T-cell (primary cell): ENCODE results near the gene YIPF5. TPM values are rescaled to one million over a fixed set of nuclear protein-coding genes. Genes with fewer than 3 reads are reported as not detected.

Experiments
- ATAC-seq, 4 experiments: fragments of 200-7000 bp in 3 of 4; fragments of 150-1000 bp in 1 of 4; cut with Tn5 transposase; replicated peaks in 1 of 4; 1 replicate in 3 of 4; 2 replicates in 1 of 4; pipeline ENCODE4 v1.10.0; 2021; ENCODE audit warnings: moderate library complexity in 3 of 4, mild to moderate bottlenecking in 2 of 4, moderate number of reproducible peaks in 1 of 4
- CTCF ChIA-PET, 2 donors: fragments of 300-600 bp; sonication (Branson Sonifier 250); formaldehyde crosslinking; loops; one replicate each; lab custom pipeline; 2022; ENCODE audit warnings: antibody characterized with exemption in 2 of 2; lab: Charles Lee
- POLR2A ChIA-PET, 2 donors: fragments of 300-600 bp; sonication (Branson Sonifier 250); formaldehyde crosslinking; loops; one replicate each; lab custom pipeline; 2022; ENCODE audit warnings: antibody characterized with exemption in 2 of 2; lab: Charles Lee
- DNase-seq, 35 experiments: peaks; one replicate each; pipeline versions ENCODE4 v3.0.0 to v3.0.0-alpha.2; 2013 to 2023
- H3K27ac ChIP-seq: one replicate; pipeline ENCODE4 v1.5.1; 2013; ENCODE audit warnings: low read length
- H3K27me3 ChIP-seq, 2 experiments: replicated peaks in 1 of 2; 1 replicate in 1 of 2; 2 replicates in 1 of 2; pipeline versions ENCODE4 v1.6.1 to v1.7.0; 2013; ENCODE audit warnings: low read length in 1 of 2, mixed read lengths in 1 of 2; ENCODE audit not compliant: control insufficient read depth in 2 of 2, insufficient read depth in 2 of 2; ENCODE audit errors: extremely low read depth in 1 of 2
- H3K36me3 ChIP-seq, 2 donors: 1 replicate in 1 of 2; 2 replicates in 1 of 2; pipeline versions ENCODE4 v1.6.1 to v1.7.0; 2013; ENCODE audit warnings: low read length in 1 of 2; ENCODE audit not compliant: control insufficient read depth in 2 of 2, insufficient read depth in 1 of 2; ENCODE audit errors: extremely low read depth in 1 of 2
- H3K4me1 ChIP-seq, 2 experiments: 1 replicate in 1 of 2; 2 replicates in 1 of 2; pipeline versions ENCODE4 v1.6.1 to v1.7.0; 2013; ENCODE audit warnings: low read length in 2 of 2, mixed read lengths in 1 of 2; ENCODE audit not compliant: insufficient read depth in 2 of 2, control insufficient read depth in 1 of 2; ENCODE audit errors: extremely low read depth in 1 of 2
- H3K4me3 ChIP-seq, 2 donors: 1 replicate in 1 of 2; 2 replicates in 1 of 2; pipeline versions ENCODE4 v1.5.1 to v1.7.0; 2013; ENCODE audit warnings: mild to moderate bottlenecking in 2 of 2, low read length in 1 of 2, moderate library complexity in 1 of 2; ENCODE audit not compliant: control insufficient read depth in 1 of 2; ENCODE audit errors: extremely low read depth in 1 of 2
- H3K9me3 ChIP-seq: 2 replicates; pipeline ENCODE4 v1.7.0; 2013
- H3K27ac Mint-ChIP-seq, 2 donors: one replicate each; pipeline ENCODE4 v1.8.0; 2020 to 2021; ENCODE audit warnings: mild to moderate bottlenecking in 2 of 2, mixed read lengths in 2 of 2
- H3K27me3 Mint-ChIP-seq, 2 donors: one replicate each; pipeline ENCODE4 v1.8.0; 2021 to 2022; ENCODE audit warnings: mixed read lengths in 2 of 2
- H3K36me3 Mint-ChIP-seq: one replicate; pipeline ENCODE4 v1.8.0; 2021; ENCODE audit warnings: mixed read lengths
- H3K4me1 Mint-ChIP-seq, 3 donors: one replicate each; pipeline ENCODE4 v1.8.0; 2020 to 2022; ENCODE audit warnings: mixed read lengths in 3 of 3, mild to moderate bottlenecking in 1 of 3
- H3K4me3 Mint-ChIP-seq, 3 donors: one replicate each; pipeline ENCODE4 v1.8.0; 2020 to 2022; ENCODE audit warnings: mild to moderate bottlenecking in 3 of 3, mixed read lengths in 3 of 3, moderate library complexity in 3 of 3
- H3K9me3 Mint-ChIP-seq, 3 donors: one replicate each; pipeline ENCODE4 v1.8.0; 2020 to 2022; ENCODE audit warnings: mixed read lengths in 3 of 3
- WGBS: methylation state at CpG from one replicate; pipeline ENCODE4 v1.1.5; 2013; ENCODE audit warnings: missing lambda C conversion rate; ENCODE audit not compliant: insufficient coverage; 5-methylcytosine and 5-hydroxymethylcytosine counted together
- total RNA-seq, 35 experiments: library from RNA in 6 of 35; stranded (reverse) in 6 of 35; fragments of 120-200 nt in 1 of 35; gene quantifications; one replicate each; pipeline versions ENCODE4 v1.2.1 to v1.2.4 and lab custom pipeline; 2013 to 2026

Gene YIPF5
- total RNA-seq, 5 donors from 2014 or later (not counting 1 experiment from before 2014, with no cell fraction given), result 32.8 to 47.1 (median 41.2) TPM

DNA sequence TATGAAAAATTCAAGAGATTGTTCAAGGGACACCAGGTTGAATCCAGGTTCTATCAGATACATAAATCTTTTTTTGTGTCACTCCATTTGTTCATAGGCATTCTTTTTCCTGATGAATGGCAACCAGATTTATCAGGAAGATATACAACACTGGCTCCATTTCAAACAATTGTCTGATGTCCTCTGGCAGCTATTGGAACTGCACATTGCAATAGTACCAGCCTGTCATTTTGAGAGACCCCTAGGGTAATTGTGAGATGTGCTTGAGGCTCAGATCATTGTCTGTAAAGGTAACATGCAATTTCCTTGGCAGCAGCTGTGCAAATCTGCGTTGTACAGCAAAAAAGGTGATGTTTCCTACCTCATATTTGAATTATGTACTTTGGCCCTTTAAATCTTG lies 26.2 kb upstream of the YIPF5 start:
- no peak for ATAC-seq
- H3K9me3 Mint-ChIP-seq, result no peaks in the 10 kb centered on the region
- no peaks in the 10 kb centered on the region for H3K4me1 Mint-ChIP-seq
- H3K4me3 ChIP-seq, result no peak overlapping the region
- ChIA-PET CTCF (interaction anchor here in 1 of 2 donors (2.2 kb wide), 1 partner anchor 9 kb away, joined by 6 read pairs; no protein-coding TSS in a partner anchor), POLR2A (interaction anchor here in 1 of 2 donors (0.6 kb wide), 1 partner anchor 1933 kb away, joined by 3 read pairs; no protein-coding TSS in a partner anchor)
- H3K27ac Mint-ChIP-seq, result no peak overlapping the region
- WGBS, result no CpG with 5 or more reads among the region's 1 CpG
- no peaks in the 10 kb centered on the region for H3K36me3 Mint-ChIP-seq
- H3K27me3 ChIP-seq, result peaks cover 0 to 3% of the 10 kb centered on the region in 2 experiments
- peaks cover 4% of the 10 kb centered on the region in 2 experiments for H3K4me1 ChIP-seq
- H3K9me3 ChIP-seq, result no peaks in the 10 kb centered on the region
- peaks cover 8 to 9% of the 10 kb centered on the region in 2 donors for H3K27me3 Mint-ChIP-seq
- H3K36me3 ChIP-seq, result no peaks in the 10 kb centered on the region
- no peak overlapping the region for H3K27ac ChIP-seq
- no peak for DNase-seq
- no peak overlapping the region for H3K4me3 Mint-ChIP-seq

- Mint-ChIP-seq H3K36me3 (no peaks in the 10 kb centered on the region), H3K9me3 (no peaks in the 10 kb centered on the region), H3K4me1 (no peaks in the 10 kb centered on the region), H3K27ac (no peak overlapping the region), H3K27me3 (peaks cover 0 to 2% of the 10 kb centered on the region in 2 donors), H3K4me3 (no peak overlapping the region)
- peaks cover 14 to 15% of the 10 kb centered on the region in 2 experiments for H3K4me1 ChIP-seq
- DNase-seq (no peak), ATAC-seq (no peak)
- no CpG with 5 or more reads among the region's 4 CpGs for WGBS
- no peaks in the 10 kb centered on the region for H3K9me3 ChIP-seq
- ChIA-PET CTCF (interaction anchor here in 1 of 2 donors (1.0 to 2.2 kb wide), 2 partner anchors 7 to 8 kb away, joined by 4 to 6 read pairs; no protein-coding TSS in a partner anchor), POLR2A (no interaction called here)
- H3K27me3 ChIP-seq, result no peaks in the 10 kb centered on the region
- H3K27ac ChIP-seq, result no peak overlapping the region
- H3K36me3 ChIP-seq, result no peaks in the 10 kb centered on the region
- no peak overlapping the region for H3K4me3 ChIP-seq
Measured at GRCh38 chr5:144195448-144195847, 25.0 kb upstream of the YIPF5 start.

DNA sequence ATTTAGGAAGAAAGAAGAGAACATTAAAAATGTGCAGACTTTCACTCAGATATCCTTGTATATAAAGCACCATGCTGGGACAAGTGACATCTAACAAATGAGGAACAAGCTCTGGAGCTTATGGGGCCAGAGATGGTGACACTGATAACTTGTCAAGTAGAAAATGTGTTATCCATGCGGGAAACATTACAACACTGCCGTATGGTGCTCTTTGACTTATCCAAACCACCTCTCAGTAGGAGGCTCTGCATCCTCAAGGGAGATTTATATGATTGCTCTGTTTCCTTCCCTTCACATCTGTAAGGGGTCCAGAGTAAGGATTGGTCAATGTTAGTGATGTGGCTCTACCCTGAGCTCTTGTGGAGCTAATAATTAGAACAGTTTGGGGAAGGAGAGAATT lies 23.7 kb upstream of the YIPF5 start:
- Histone ChIP-seq H3K27ac (no peak overlapping the region), H3K36me3 (no peaks in the 10 kb centered on the region), H3K9me3 (no peaks in the 10 kb centered on the region), H3K4me3 (no peak overlapping the region), H3K27me3 (no peaks in the 10 kb centered on the region), H3K4me1 (peaks cover 25 to 26% of the 10 kb centered on the region in 2 experiments)
- Mint-ChIP-seq H3K4me3 (no peak overlapping the region), H3K27ac (no peak overlapping the region), H3K4me1 (peaks cover 0 to 2% (median under 1%) of the 10 kb centered on the region in 3 donors), H3K36me3 (no peaks in the 10 kb centered on the region), H3K27me3 (peaks cover 0 to 1% of the 10 kb centered on the region in 2 donors), H3K9me3 (no peaks in the 10 kb centered on the region)
- ChIA-PET CTCF (interaction anchor here in 1 of 2 donors (0.9 to 3.7 kb wide), 4 partner anchors 9 to 541 kb away, joined by 3 to 40 read pairs (median 10); partner anchors contain the start of genes KCTD16 and YIPF5), POLR2A (interaction anchor here in 1 of 2 donors (0.5 to 1.1 kb wide), 2 partner anchors 24 to 1216 kb away, joined by 4 to 6 read pairs; partner anchors contain the start of genes KCTD16 and YIPF5)
- ATAC-seq (no peak), DNase-seq (no peak)
- WGBS, result no CpG with 5 or more reads among the region's 2 CpGs

GRCh38 chr5:144192661-144193060 lies 22.2 kb upstream of the YIPF5 start:
- H3K4me1 ChIP-seq, result peaks cover 39 to 40% of the 10 kb centered on the region in 2 experiments
- H3K27me3 Mint-ChIP-seq, result no peaks in the 10 kb centered on the region
- H3K27me3 ChIP-seq, result no peaks in the 10 kb centered on the region
- ATAC-seq (no peak), DNase-seq (no peak)
- no peaks in the 10 kb centered on the region for H3K9me3 Mint-ChIP-seq
- no peak overlapping the region for H3K27ac Mint-ChIP-seq
- peaks cover 0 to 17% (median 15%) of the 10 kb centered on the region in 3 donors for H3K4me1 Mint-ChIP-seq
- H3K9me3 ChIP-seq, result no peaks in the 10 kb centered on the region
- H3K4me3 ChIP-seq, result no peak overlapping the region
- H3K36me3 Mint-ChIP-seq, result no peaks in the 10 kb centered on the region
- peak overlapping the region; percentile 76 for H3K27ac ChIP-seq
- POLR2A ChIA-PET, result interaction anchor here (0.7 to 1.1 kb wide), 4 partner anchors 9 to 789 kb away, joined by 3 to 6 read pairs (median 3); partner anchors contain the start of genes KCTD16 (in 1 of the 2), NR3C1 (in 1 of the 2) and YIPF5 (in 1 of the 2)
- H3K36me3 ChIP-seq, result no peaks in the 10 kb centered on the region
- H3K4me3 Mint-ChIP-seq, result no peak overlapping the region
- CTCF ChIA-PET, result interaction anchor here (0.7 to 3.7 kb wide), 14 partner anchors 9 to 1444 kb away, joined by 3 to 40 read pairs (median 6); partner anchors contain the start of genes KCTD16 (in 1 of the 2) and YIPF5 (in 1 of the 2)

DNA sequence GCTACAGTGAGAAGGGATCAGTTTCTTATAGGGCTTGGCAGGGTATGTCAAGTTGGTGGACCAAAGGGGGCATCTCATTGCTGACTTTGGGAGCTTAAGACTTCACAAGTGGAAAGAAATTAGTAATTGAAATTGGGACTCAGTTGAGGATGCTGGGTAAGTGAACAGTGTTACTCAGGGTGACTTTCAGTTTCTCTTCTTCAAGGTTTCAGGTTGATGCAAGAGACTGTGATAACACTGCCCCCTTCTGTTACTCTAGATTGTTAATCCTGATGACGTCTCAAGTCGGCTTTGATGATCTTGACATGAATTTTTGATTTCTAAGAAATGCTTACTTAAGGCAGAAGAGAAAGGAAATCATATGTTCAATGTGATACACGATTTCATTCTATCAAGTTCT lies 21.5 kb upstream of the YIPF5 start:
- CTCF ChIA-PET, result interaction anchor here (0.6 to 3.7 kb wide), 21 partner anchors 9 to 1537 kb away, joined by 3 to 40 read pairs (median 3); partner anchors contain the start of genes KCTD16 (in 2 of the 2) and YIPF5 (in 2 of the 2)
- ATAC-seq (peak; percentile 53 to 58 (median 56)), DNase-seq (peak in 24 of 35 experiments; percentile 11 to 92 (median 30))
- no peak overlapping the region for H3K27ac Mint-ChIP-seq
- no peaks in the 10 kb centered on the region for H3K36me3 Mint-ChIP-seq
- peaks cover 0 to 23% (median 22%) of the 10 kb centered on the region in 3 donors for H3K4me1 Mint-ChIP-seq
- H3K27ac ChIP-seq, result peak overlapping the region; percentile 76
- no peaks in the 10 kb centered on the region for H3K27me3 ChIP-seq
- no peaks in the 10 kb centered on the region for H3K27me3 Mint-ChIP-seq
- H3K9me3 Mint-ChIP-seq, result no peaks in the 10 kb centered on the region
- WGBS, result no CpG with 5 or more reads among the region's 3 CpGs
- H3K4me1 ChIP-seq, result peaks cover 40 to 46% of the 10 kb centered on the region in 2 experiments
- no peaks in the 10 kb centered on the region for H3K9me3 ChIP-seq
- no peak overlapping the region for H3K4me3 ChIP-seq
- no peak overlapping the region for H3K4me3 Mint-ChIP-seq
- POLR2A ChIA-PET, result interaction anchor here (0.6 to 2.5 kb wide), 5 partner anchors 10 to 789 kb away, joined by 3 to 19 read pairs (median 3); partner anchors contain the start of genes KCTD16 (in 1 of the 2), NR3C1 (in 1 of the 2) and YIPF5 (in 1 of the 2)
- no peaks in the 10 kb centered on the region for H3K36me3 ChIP-seq

- no peaks in the 10 kb centered on the region for H3K27me3 ChIP-seq
- no peaks in the 10 kb centered on the region for H3K9me3 ChIP-seq
- no peaks in the 10 kb centered on the region for H3K36me3 Mint-ChIP-seq
- H3K4me3 ChIP-seq, result no peak overlapping the region
- no peaks in the 10 kb centered on the region for H3K9me3 Mint-ChIP-seq
- H3K27ac ChIP-seq, result peak overlapping the region; percentile 76
- H3K27ac Mint-ChIP-seq, result no peak overlapping the region
- peaks cover under 1 to 28% (median 27%) of the 10 kb centered on the region in 3 donors for H3K4me1 Mint-ChIP-seq
- H3K4me1 ChIP-seq, result peaks cover 40 to 51% of the 10 kb centered on the region in 2 experiments
- CTCF ChIA-PET, result interaction anchor here (0.6 to 3.7 kb wide), 21 partner anchors 12 to 1536 kb away, joined by 3 to 40 read pairs (median 3); partner anchors contain the start of genes KCTD16 (in 2 of the 2) and YIPF5 (in 2 of the 2)
- WGBS, result no CpG with 5 or more reads among the region's 3 CpGs
- no peaks in the 10 kb centered on the region for H3K36me3 ChIP-seq
- no peaks in the 10 kb centered on the region for H3K27me3 Mint-ChIP-seq
- H3K4me3 Mint-ChIP-seq, result no peak overlapping the region
- no peak for ATAC-seq
- no peak for DNase-seq
- POLR2A ChIA-PET, result interaction anchor here (0.6 to 2.5 kb wide), 4 partner anchors 21 to 1186 kb away, joined by 3 to 19 read pairs (median 8); partner anchors contain the start of genes KCTD16 (in 2 of the 2) and YIPF5 (in 2 of the 2)
Measured at GRCh38 chr5:144191531-144191930, 21.1 kb upstream of the YIPF5 start.
